Body of pancreas (tissue), 4 donors: Measurements from ENCODE around the gene MUC6. TPM values are rescaled to one million over a fixed set of nuclear protein-coding genes. Genes with fewer than 3 reads are reported as not detected.

Experiments
- ATAC-seq: fragments of 150-250 bp; one replicate; pipeline ENCODE4 v1.9.1; 2016
- DNase-seq, 4 donors: peaks; one replicate each; pipeline ENCODE4 v3.0.0-alpha.2; 2019
- H3K27ac ChIP-seq, 4 donors: fragments of 200-600 bp; sonication (generic); 1 replicate in 3 of 4; 2 replicates in 1 of 4; pipeline versions ENCODE4 v1.5.1 to v1.6.1; 2016 to 2019; ENCODE audit warnings: mild to moderate bottlenecking in 1 of 4, mixed read lengths in 1 of 4, moderate library complexity in 1 of 4
- H3K27me3 ChIP-seq, 2 donors: fragments of 200-600 bp; sonication (generic); one replicate each; pipeline ENCODE4 v1.6.0; 2016; ENCODE audit warnings: mild to moderate bottlenecking in 1 of 2
- H3K36me3 ChIP-seq, 2 donors: fragments of 200-600 bp; sonication (generic); replicated peaks in 1 of 2; 2 replicates each; pipeline ENCODE4 v1.5.1; 2016; ENCODE audit warnings: low read depth in 2 of 2; ENCODE audit not compliant: insufficient read depth in 1 of 2
- H3K4me1 ChIP-seq: fragments of 200-600 bp; sonication (generic); one replicate; pipeline ENCODE4 v1.6.0; 2016
- H3K4me3 ChIP-seq, 2 donors: fragments of 200-600 bp; sonication (generic); 1 replicate in 1 of 2; 2 replicates in 1 of 2; pipeline ENCODE4 v1.5.1; 2016 to 2019
- H3K9me3 ChIP-seq, 3 donors: fragments of 200-600 bp; sonication (generic); 1 replicate in 2 of 3; 2 replicates in 1 of 3; pipeline ENCODE4 v1.5.1; 2016
- CTCF ChIP-seq, 7 experiments: fragments of 450-650 bp in 4 of 7; fragments of 200-600 bp in 3 of 7; sonication (generic) in 3 of 7; IDR thresholded peaks; one replicate each; pipeline ENCODE4 v1.5.1; 2016 to 2019; ENCODE audit warnings: antibody characterized with exemption in 7 of 7
- POLR2A ChIP-seq, 3 donors: fragments of 450-650 bp; IDR thresholded peaks; one replicate each; pipeline ENCODE4 v1.6.1; 2016; ENCODE audit warnings: antibody characterized with exemption in 3 of 3, mild to moderate bottlenecking in 2 of 3
- WGBS, 2 donors: methylation state at CpG; one replicate each; pipeline ENCODE4 v1.1.5; 2017; 5-methylcytosine and 5-hydroxymethylcytosine counted together
- intact Hi-C: fragments of 100-400 bp; cut with DNase I; formaldehyde crosslinking; loops from one replicate; pipeline ENCODE4 v1.15.1; 2023
- total RNA-seq, 2 donors: library from RNA; depleted of rRNA; stranded (reverse); fragments of >200 nt; gene quantifications; one replicate each; pipeline ENCODE4 v1.1.0, GENCODE V29; 2016

MUC6 gene
- total RNA-seq, 2 donors from 2014 or later = 101 to 194 TPM

DNA sequence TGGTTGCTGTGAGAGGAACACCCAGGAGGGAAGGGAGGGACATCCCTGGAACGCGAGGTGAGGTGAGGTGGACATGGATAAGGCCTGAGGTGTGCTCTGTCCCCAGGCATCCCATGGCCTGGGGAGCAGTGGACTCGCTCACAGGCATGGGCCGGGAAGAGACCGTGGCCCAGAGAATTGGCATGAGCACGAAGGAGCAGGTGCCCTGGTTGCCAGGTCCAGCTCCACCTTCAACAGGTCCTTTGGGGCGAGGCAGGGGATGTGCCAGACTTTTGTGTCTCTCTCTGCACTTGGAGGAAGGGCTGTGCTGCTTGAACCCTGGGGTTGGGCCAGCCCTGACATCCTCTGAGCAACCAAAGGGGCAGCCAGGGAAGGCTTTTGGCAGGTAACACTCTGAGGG is 21.5 kb downstream of the MUC6 start:
- ATAC-seq (no peak), DNase-seq (no peak)
- 77 to 83% methylated on average over 6 to 7 of the region's 7 CpGs for WGBS, 2 donors
- Histone ChIP-seq H3K4me3 (no peak overlapping the region), H3K36me3 (peaks cover 0 to under 1% of the 10 kb centered on the region in 2 donors), H3K9me3 (no peaks in the 10 kb centered on the region), H3K4me1 (peaks cover 37% of the 10 kb centered on the region), H3K27me3 (no peaks in the 10 kb centered on the region), H3K27ac (no peak overlapping the region)
- TF ChIP-seq POLR2A (IDR thresholded peaks at IDR 0.05) (no peak), CTCF (IDR thresholded peaks at IDR 0.05) (no peak)
- intact Hi-C loops = no loop called here

DNA sequence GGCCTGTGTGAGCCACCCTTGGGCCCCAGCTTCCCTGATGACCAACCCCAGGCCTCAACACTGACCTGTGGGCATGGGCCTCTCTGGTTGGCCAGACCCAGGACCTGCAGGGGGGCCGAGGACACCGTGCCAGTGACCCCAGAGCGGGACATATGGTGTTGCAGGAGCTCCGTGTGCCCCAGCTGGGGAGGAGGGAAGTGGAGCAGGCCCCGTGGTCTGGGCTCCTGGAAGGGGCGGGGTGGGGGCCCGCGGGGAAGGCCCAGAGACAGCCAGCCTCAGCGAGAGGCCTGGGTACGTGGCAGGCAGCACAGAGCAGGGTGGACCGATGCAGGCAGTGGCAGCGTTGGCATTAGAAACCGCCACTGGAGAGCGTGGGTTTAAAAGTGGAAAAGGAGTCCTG is 22.2 kb downstream of the MUC6 start:
- H3K36me3 ChIP-seq = peaks cover 0 to 4% of the 10 kb centered on the region in 2 donors
- no peaks in the 10 kb centered on the region for H3K9me3 ChIP-seq
- no peak overlapping the region for H3K27ac ChIP-seq
- no peak for DNase-seq
- H3K4me1 ChIP-seq = peaks cover 39% of the 10 kb centered on the region
- WGBS, 2 donors = 82 to 97% methylated on average over 9 to 13 of the region's 14 CpGs
- H3K27me3 ChIP-seq = no peaks in the 10 kb centered on the region
- no peak for ATAC-seq
- no peak for TF ChIP-seq POLR2A (IDR thresholded peaks at IDR 0.05)
- no peak for TF ChIP-seq CTCF (IDR thresholded peaks at IDR 0.05)
- intact Hi-C loops = no loop called here
- H3K4me3 ChIP-seq = no peak overlapping the region

DNA sequence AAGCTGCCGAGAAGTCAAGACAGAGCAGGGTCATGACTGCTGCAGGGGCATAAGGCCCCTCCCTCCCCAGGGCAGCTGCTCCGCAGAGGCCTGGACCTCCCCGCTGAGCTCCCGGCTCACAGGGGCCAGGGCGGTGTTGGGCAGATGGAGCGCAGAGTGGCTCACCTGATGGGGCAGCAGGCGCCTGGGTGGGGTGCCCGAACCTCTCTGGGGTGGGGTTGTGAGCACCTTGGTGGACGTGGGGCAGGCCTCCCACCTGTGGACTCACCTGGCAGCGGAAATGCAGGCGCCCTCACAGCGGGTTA is 22.9 kb downstream of the MUC6 start:
- H3K36me3 ChIP-seq = peaks cover 0 to 4% of the 10 kb centered on the region in 2 donors
- peaks cover 39% of the 10 kb centered on the region for H3K4me1 ChIP-seq
- intact Hi-C loops = no loop called here
- WGBS, 2 donors = 89 to 100% methylated on average over 1 to 9 of the region's 12 CpGs
- H3K4me3 ChIP-seq = no peak overlapping the region
- ATAC-seq (no peak), DNase-seq (no peak)
- TF ChIP-seq CTCF (IDR thresholded peaks at IDR 0.05) = no peak
- TF ChIP-seq POLR2A (IDR thresholded peaks at IDR 0.05) = no peak
- peak overlapping the region in 1 of 4 donors; percentile 93 for H3K27ac ChIP-seq
- no peaks in the 10 kb centered on the region for H3K9me3 ChIP-seq
- no peaks in the 10 kb centered on the region for H3K27me3 ChIP-seq

DNA sequence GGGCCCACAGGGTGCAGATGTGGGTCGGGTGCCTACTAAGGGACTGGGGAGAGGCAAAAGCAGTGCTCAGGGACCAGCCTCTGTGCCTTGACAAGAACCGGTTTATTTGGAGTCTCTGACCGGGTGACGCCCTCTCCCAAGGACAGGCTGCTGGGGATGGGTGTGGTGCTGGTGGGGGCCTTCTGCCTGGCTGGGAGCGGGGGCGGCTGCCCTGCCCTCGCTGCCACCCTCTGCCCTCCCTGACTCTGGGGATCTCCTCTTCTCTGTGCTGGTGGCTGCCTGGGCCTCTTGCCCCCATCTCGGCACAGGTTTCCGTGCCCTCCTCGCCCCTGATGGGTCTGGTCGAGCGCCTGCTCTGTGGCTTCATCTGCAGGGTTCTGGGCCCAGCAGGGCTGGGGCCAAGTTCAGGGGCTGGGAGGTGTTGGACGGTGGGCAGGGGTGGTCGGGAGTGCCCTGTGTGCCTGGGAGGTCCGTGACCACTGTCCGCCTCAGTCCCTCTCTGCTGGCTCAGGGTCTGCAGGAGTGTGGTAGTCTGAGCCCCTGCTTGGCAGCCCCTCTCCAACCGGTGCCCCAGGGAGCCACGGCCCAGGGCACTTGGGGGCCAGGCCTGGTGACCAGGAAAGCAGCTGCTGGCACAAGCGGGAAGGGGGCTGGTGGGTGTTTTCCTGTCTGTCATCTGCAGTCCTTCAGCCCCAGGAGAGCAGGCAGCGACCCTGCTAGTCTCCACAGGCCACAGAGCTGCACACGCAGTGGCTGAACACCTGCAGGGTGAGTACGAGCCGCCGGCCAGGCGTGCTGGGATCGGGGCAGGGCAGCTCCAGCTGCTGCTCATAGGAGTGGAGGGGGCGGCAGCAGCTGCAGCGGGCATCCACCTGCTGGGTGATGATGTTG is 23.5 kb downstream of the MUC6 start:
- Histone ChIP-seq H3K27me3 (no peaks in the 10 kb centered on the region), H3K4me3 (no peak overlapping the region), H3K36me3 (peaks cover 0 to 4% of the 10 kb centered on the region in 2 donors), H3K27ac (peak overlapping the region in 1 of 4 donors; percentile 93), H3K4me1 (peaks cover 39% of the 10 kb centered on the region), H3K9me3 (no peaks in the 10 kb centered on the region)
- 73 to 98% methylated on average over 9 to 28 of the region's 28 CpGs for WGBS, 2 donors
- no peak for TF ChIP-seq CTCF (IDR thresholded peaks at IDR 0.05)
- TF ChIP-seq POLR2A (IDR thresholded peaks at IDR 0.05) = no peak
- peak in 1 of 4 donors; percentile 57 for DNase-seq
- intact Hi-C loops = no loop called here
- ATAC-seq = no peak

- ATAC-seq (no peak), DNase-seq (no peak)
- no peaks in the 10 kb centered on the region for H3K27me3 ChIP-seq
- intact Hi-C loops = no loop called here
- H3K9me3 ChIP-seq = no peaks in the 10 kb centered on the region
- H3K36me3 ChIP-seq = peaks cover 0 to 4% of the 10 kb centered on the region in 2 donors
- peak overlapping the region in 3 of 4 donors; percentile 81 to 93 (median 83) for H3K27ac ChIP-seq
- WGBS, 2 donors = 88 to 96% methylated on average over 9 to 10 of the region's 17 CpGs
- no peak for TF ChIP-seq CTCF (IDR thresholded peaks at IDR 0.05)
- no peak for TF ChIP-seq POLR2A (IDR thresholded peaks at IDR 0.05)
- peaks cover 40% of the 10 kb centered on the region for H3K4me1 ChIP-seq
- no peak overlapping the region for H3K4me3 ChIP-seq
Observed at GRCh38 chr11:1012291-1012690, 24.2 kb downstream of the MUC6 start.
